ENCODE results near the gene CLK3.

Gene CLK3

GRCh38 chr15:74603789-74604705 is 11.6 kb upstream of the CLK3 start:
- no peak for DNase-seq

GRCh38 chr15:74604983-74605794 is 10.4 kb upstream of the CLK3 start:
- no peak for DNase-seq

GRCh38 chr15:74605795-74606150 is 9.9 kb upstream of the CLK3 start:
- DNase-seq, result no peak

- DNase-seq, result no peak
Observed at GRCh38 chr15:74608786-74609185, 6.8 kb upstream of the CLK3 start.

- DNase-seq, result no peak
Observed at GRCh38 chr15:74609938-74610301, 5.7 kb upstream of the CLK3 start.

GRCh38 chr15:74610302-74610951 is 5.2 kb upstream of the CLK3 start:
- no peak for DNase-seq

- no peak for DNase-seq
Observed at GRCh38 chr15:74611341-74611740, 4.3 kb upstream of the CLK3 start.

- DNase-seq, result no peak
Observed at GRCh38 chr15:74611834-74612233, 3.8 kb upstream of the CLK3 start.

GRCh38 chr15:74612677-74613076 is 3.0 kb upstream of the CLK3 start:
- DNase-seq, result no peak

GRCh38 chr15:74613089-74613952 is 2.3 kb upstream of the CLK3 start:
- DNase-seq, result no peak

- no peak for DNase-seq
Observed at GRCh38 chr15:74613953-74614743, 1.5 kb upstream of the CLK3 start.

- peak; percentile 79 for DNase-seq
Observed at GRCh38 chr15:74614744-74615507, 710 bp upstream of the CLK3 start.

GRCh38 chr15:74616366-74616939 is 817 bp downstream of the CLK3 start:
- DNase-seq, result peak; percentile 30

GRCh38 chr15:74616996-74617395 is 1.4 kb downstream of the CLK3 start:
- no peak for DNase-seq

- no peak for DNase-seq
Observed at GRCh38 chr15:74618841-74619596, 3.4 kb downstream of the CLK3 start.

GRCh38 chr15:74619916-74620635 is 4.4 kb downstream of the CLK3 start:
- no peak for DNase-seq

GRCh38 chr15:74620636-74621545 is 5.3 kb downstream of the CLK3 start:
- peak; percentile 38 for DNase-seq

- DNase-seq, result no peak
Observed at GRCh38 chr15:74621546-74621920, 5.9 kb downstream of the CLK3 start.

Measured in GDM1 (cell line).